ENCODE data around the gene DUSP1.

Gene DUSP1

GRCh38 chr5:172719211-172719610, 51.8 kb downstream of the DUSP1 start:
- DNase-seq, result no peak

- no peak for DNase-seq
Observed at GRCh38 chr5:172718527-172719114, 52.4 kb downstream of the DUSP1 start.
